ENCODE measurements around the gene BTF3. TPM values are rescaled to one million over a fixed set of nuclear protein-coding genes. Genes with fewer than 3 reads are reported as not detected.
A peak's percentile ranks its signal among the peaks of the same experiment; 100 is the strongest.

BTF3 gene
- total RNA-seq, 1 experiment from 2014 or later = 861 TPM

- no peak overlapping the region for H3K9ac ChIP-seq (ENCODE audit: extremely low read depth, insufficient read length, low read length)
- no peak overlapping the region for H2BK12ac ChIP-seq (ENCODE audit: insufficient read length, low read depth, low read length)
- no peak overlapping the region for H2BK20ac ChIP-seq (ENCODE audit: low read depth, low read length, poor library complexity, severe bottlenecking)
- H3K4ac ChIP-seq (ENCODE audit: low read depth, low read length) = no peak overlapping the region
- H3K4me1 ChIP-seq (ENCODE audit: insufficient read depth, low read length) = peaks cover 28% of the 10 kb centered on the region; the same call in 1 of the 2 replicates
- no peaks in the 10 kb centered on the region for H3K79me2 ChIP-seq (ENCODE audit: insufficient read depth, low read length)
- H3K18ac ChIP-seq (ENCODE audit: insufficient read length, low read depth, low read length) = no peak overlapping the region
- H3K56ac ChIP-seq (ENCODE audit: insufficient read length, low read depth, low read length) = no peak overlapping the region
- H2BK5ac ChIP-seq (ENCODE audit: insufficient read length, low read length) = no peak overlapping the region
- no peak for DNase-seq
- WGBS (ENCODE audit: extremely low coverage, insufficient read length, low lambda C conversion rate) = no CpG with 5 or more reads among the region's 1 CpG
- no peaks in the 10 kb centered on the region for H4K20me1 ChIP-seq (ENCODE audit: control insufficient read depth, insufficient read depth, insufficient read length)
- no peak overlapping the region for H3K27ac ChIP-seq (ENCODE audit: insufficient read length, low read depth, low read length)
- H3T11ph ChIP-seq (ENCODE audit: low read length) = no peak overlapping the region
- no peak overlapping the region for H3K4me3 Mint-ChIP-seq
- H3K14ac ChIP-seq (ENCODE audit: insufficient read depth, low read length) = no peak overlapping the region
- H3K27me3 Mint-ChIP-seq (ENCODE audit: low read depth) = peaks cover 2% of the 10 kb centered on the region
- peaks cover 0 to 3% of the 10 kb centered on the region in 2 experiments; a peak in 1 of 5 replicates for H3K9me3 Mint-ChIP-seq
- H3K27me3 ChIP-seq (ENCODE audit: insufficient read depth, low read length) = no peaks in the 10 kb centered on the region
- H2AK5ac ChIP-seq (ENCODE audit: insufficient read length, low read length) = no peak overlapping the region
- no peaks in the 10 kb centered on the region for H3K9me3 ChIP-seq (ENCODE audit: control insufficient read depth, low read depth, low read length)
- H2BK120ac ChIP-seq (ENCODE audit: low read depth, low read length, poor library complexity, severe bottlenecking) = no peak overlapping the region
- H3K36me3 Mint-ChIP-seq (ENCODE audit: insufficient read depth in 1 of 3, low read depth in 3 of 3) = peaks cover 0 to 4% (median 0%) of the 10 kb centered on the region in 3 experiments; a peak in 2 of 7 replicates
- H3K23ac ChIP-seq (ENCODE audit: insufficient read length, low read depth, low read length) = no peak overlapping the region
- no peak overlapping the region for H2AFZ ChIP-seq (ENCODE audit: low read length)
- H3K27ac Mint-ChIP-seq = peak overlapping the region in 1 of 3 experiments; percentile 8; a peak in 1 of 7 replicates
- H3K4me2 ChIP-seq (ENCODE audit: insufficient read depth, insufficient read length, low read length) = no peak overlapping the region
- no peak overlapping the region for H4K8ac ChIP-seq (replicated peaks; ENCODE audit: insufficient read length, low read depth, low read length)
- H4K91ac ChIP-seq (ENCODE audit: insufficient read length, low read depth, low read length) = no peak overlapping the region
- H3K79me1 ChIP-seq (ENCODE audit: insufficient read depth, low read depth, low read length, poor library complexity, severe bottlenecking) = no peaks in the 10 kb centered on the region
- peaks cover 58 to 60% of the 10 kb centered on the region in 2 experiments for H3K4me1 Mint-ChIP-seq
- TF ChIP-seq CTCF (conservative IDR thresholded peaks at IDR 0.05) = no peak
- H3K23me2 ChIP-seq (ENCODE audit: insufficient read length, low read depth, low read length, poor library complexity, severe bottlenecking) = no peaks in the 10 kb centered on the region
- no peak overlapping the region for H2BK15ac ChIP-seq (ENCODE audit: low read depth, low read length)
- H4K5ac ChIP-seq (ENCODE audit: insufficient read length, low read depth, low read length) = no peak overlapping the region
Measured at GRCh38 chr5:73484511-73484910, 13.7 kb upstream of the BTF3 start.

Measured in H9 (cell line).